Right atrium auricular region (tissue), 2 donors: ENCODE data around the gene OSBPL7. TPM values are rescaled to one million over a fixed set of nuclear protein-coding genes. Genes with fewer than 3 reads are reported as not detected.

Experiments used
- DNase-seq: peaks from one replicate; pipeline ENCODE4 v3.0.0-alpha.2; 2019; ENCODE audit warnings: low spot score
- H3K27ac ChIP-seq, 2 donors: fragments of 200-600 bp; sonication (generic); 1 replicate in 1 of 2; 2 replicates in 1 of 2; pipeline ENCODE4 v1.5.1; 2016 to 2019
- H3K27me3 ChIP-seq, 2 donors: fragments of 200-600 bp; sonication (generic); one replicate each; pipeline versions ENCODE4 v1.5.1 to v1.6.0; 2017 to 2019
- H3K36me3 ChIP-seq: fragments of 200-600 bp; sonication (generic); one replicate; pipeline ENCODE4 v1.5.1; 2016
- H3K4me1 ChIP-seq, 2 donors: fragments of 200-600 bp; sonication (generic); one replicate each; pipeline versions ENCODE4 v1.5.1 to v1.6.0; 2017 to 2019
- H3K4me3 ChIP-seq, 2 donors: fragments of 200-600 bp; sonication (generic); 1 replicate in 1 of 2; 2 replicates in 1 of 2; pipeline ENCODE4 v1.5.1; 2017 to 2019; ENCODE audit warnings: mild to moderate bottlenecking in 1 of 2, moderate library complexity in 1 of 2
- H3K9me3 ChIP-seq, 2 donors: fragments of 200-600 bp; sonication (generic); one replicate each; pipeline ENCODE4 v1.5.1; 2019
- CTCF ChIP-seq, 2 donors: fragments of 200-600 bp; sonication (generic); IDR thresholded peaks; one replicate each; pipeline ENCODE4 v1.5.1; 2019; ENCODE audit warnings: antibody characterized with exemption in 2 of 2
- total RNA-seq, 2 donors: library from RNA; depleted of rRNA; stranded (reverse); fragments of >200 nt; gene quantifications; one replicate each; pipeline ENCODE4 v1.1.0, GENCODE V29; 2016

Gene OSBPL7
- total RNA-seq, 2 donors from 2014 or later: 2.3 to 3.6 TPM

- no peaks in the 10 kb centered on the region for H3K9me3 ChIP-seq
- no peaks in the 10 kb centered on the region for H3K27me3 ChIP-seq
- TF ChIP-seq CTCF (IDR thresholded peaks at IDR 0.05): no peak
- no peak overlapping the region for H3K27ac ChIP-seq
- peaks cover 0 to 7% of the 10 kb centered on the region in 2 donors for H3K4me1 ChIP-seq
- no peaks in the 10 kb centered on the region for H3K36me3 ChIP-seq
- DNase-seq: no peak
- H3K4me3 ChIP-seq: no peak overlapping the region
Measured at GRCh38 chr17:47801176-47801765, 20.3 kb downstream of the OSBPL7 start.

GRCh38 chr17:47800686-47801085 is 20.9 kb downstream of the OSBPL7 start:
- DNase-seq: no peak
- no peak overlapping the region for H3K4me3 ChIP-seq
- no peaks in the 10 kb centered on the region for H3K36me3 ChIP-seq
- no peaks in the 10 kb centered on the region for H3K27me3 ChIP-seq
- no peaks in the 10 kb centered on the region for H3K9me3 ChIP-seq
- H3K27ac ChIP-seq: no peak overlapping the region
- TF ChIP-seq CTCF (IDR thresholded peaks at IDR 0.05): no peak
- H3K4me1 ChIP-seq: peaks cover 0 to 2% of the 10 kb centered on the region in 2 donors

- Histone ChIP-seq H3K27ac (no peak overlapping the region), H3K9me3 (no peaks in the 10 kb centered on the region), H3K4me1 (no peaks in the 10 kb centered on the region), H3K36me3 (no peaks in the 10 kb centered on the region), H3K27me3 (no peaks in the 10 kb centered on the region), H3K4me3 (no peak overlapping the region)
- no peak for DNase-seq
- no peak for TF ChIP-seq CTCF (IDR thresholded peaks at IDR 0.05)
Measured at GRCh38 chr17:47797797-47798196, 23.8 kb downstream of the OSBPL7 start.

GRCh38 chr17:47792979-47793378 is 28.6 kb downstream of the OSBPL7 start:
- no peaks in the 10 kb centered on the region for H3K9me3 ChIP-seq
- H3K4me3 ChIP-seq: no peak overlapping the region
- H3K27me3 ChIP-seq: no peaks in the 10 kb centered on the region
- H3K4me1 ChIP-seq: peaks cover 0 to 10% of the 10 kb centered on the region in 2 donors
- DNase-seq: no peak
- H3K27ac ChIP-seq: no peak overlapping the region
- no peak for TF ChIP-seq CTCF (IDR thresholded peaks at IDR 0.05)
- no peaks in the 10 kb centered on the region for H3K36me3 ChIP-seq

- Histone ChIP-seq H3K4me1 (peaks cover 0 to 10% of the 10 kb centered on the region in 2 donors), H3K4me3 (no peak overlapping the region), H3K27ac (no peak overlapping the region), H3K27me3 (no peaks in the 10 kb centered on the region), H3K36me3 (no peaks in the 10 kb centered on the region), H3K9me3 (no peaks in the 10 kb centered on the region)
- no peak for DNase-seq
- no peak for TF ChIP-seq CTCF (IDR thresholded peaks at IDR 0.05)
Measured at GRCh38 chr17:47792457-47792856, 29.1 kb downstream of the OSBPL7 start.

GRCh38 chr17:47791025-47791424 is 30.6 kb downstream of the OSBPL7 start:
- no peak for DNase-seq
- H3K4me1 ChIP-seq: peaks cover 0 to 10% of the 10 kb centered on the region in 2 donors
- H3K27ac ChIP-seq: no peak overlapping the region
- no peaks in the 10 kb centered on the region for H3K9me3 ChIP-seq
- H3K4me3 ChIP-seq: no peak overlapping the region
- no peaks in the 10 kb centered on the region for H3K36me3 ChIP-seq
- TF ChIP-seq CTCF (IDR thresholded peaks at IDR 0.05): no peak
- no peaks in the 10 kb centered on the region for H3K27me3 ChIP-seq
